HG02885 (cell line): ENCODE results near the gene SEPSECS.

Experiments
- ATAC-seq: cut with Tn5 transposase; IDR thresholded peaks from one replicate; pipeline ENCODE4 v1.9.1; 2021; ENCODE audit warnings: mild to moderate bottlenecking; ENCODE audit not compliant: unreplicated experiment, poor library complexity

Gene SEPSECS

DNA sequence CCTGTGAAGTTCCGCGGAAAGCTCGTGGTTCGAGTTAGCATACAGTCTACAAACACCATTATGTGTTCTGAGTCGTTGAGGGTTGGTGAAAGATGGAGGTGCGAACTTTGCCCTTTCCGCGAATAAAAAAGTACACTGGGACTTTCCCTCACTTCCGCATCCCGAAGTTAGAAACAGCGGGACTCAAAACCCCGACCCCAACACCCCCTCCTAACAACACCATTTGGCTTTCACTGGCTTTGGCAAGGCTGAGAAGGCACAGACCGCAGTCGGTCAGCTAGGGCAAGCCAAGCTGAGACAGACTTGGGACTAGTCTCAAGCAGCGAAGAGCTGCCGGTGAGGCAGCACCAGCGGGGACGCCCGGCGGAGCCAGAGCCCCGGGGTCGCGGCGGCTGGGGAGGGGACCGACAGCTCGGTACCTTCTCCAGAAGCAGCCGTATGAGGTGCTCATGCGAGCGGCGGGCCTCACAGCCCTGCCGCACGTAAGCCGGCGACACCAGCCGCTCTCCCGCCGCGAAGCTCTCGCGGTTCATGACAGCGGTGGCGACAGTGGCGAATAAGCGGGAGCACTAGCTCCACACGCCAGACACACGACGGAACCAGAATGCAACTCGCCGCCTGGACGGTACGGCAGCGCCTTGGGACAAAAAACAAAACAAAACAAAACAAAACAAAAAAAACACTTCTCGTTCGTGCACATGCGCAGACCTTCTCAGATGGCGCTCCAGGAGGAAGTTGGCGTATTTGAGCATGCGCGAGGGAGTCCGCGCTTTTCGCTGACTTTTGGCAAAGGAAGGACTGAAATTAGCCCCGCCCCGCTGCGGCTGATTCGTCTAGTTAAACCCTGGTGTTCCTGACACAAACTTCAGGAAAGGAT lies at the start of gene SEPSECS:
SEPSECS (minus strand) TSS at position 613 of the 877 bp plus-strand sequence; CDS start at position 533, 80 bp downstream.
- ATAC-seq = peak; percentile 87

DNA sequence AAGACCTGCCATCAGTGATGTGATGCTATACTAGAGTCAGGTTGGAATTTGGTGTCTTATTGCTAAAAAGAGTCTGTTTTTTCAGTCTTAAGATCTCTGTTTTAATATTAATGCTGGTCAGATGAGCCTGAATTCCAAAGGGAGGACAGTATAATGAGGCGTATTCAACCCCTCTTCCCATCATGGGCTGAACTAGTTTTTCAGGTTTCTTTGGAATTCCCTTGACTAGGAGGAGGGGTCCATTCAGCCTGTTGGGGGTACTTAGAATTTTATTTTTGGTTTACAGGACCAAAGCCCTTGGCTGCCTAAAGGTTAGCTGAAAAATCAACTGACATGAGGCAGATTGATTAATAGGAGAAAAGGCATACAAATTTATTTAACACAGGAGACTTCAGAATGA lies 49.5 kb upstream of the SEPSECS start:
- no peak for ATAC-seq

DNA sequence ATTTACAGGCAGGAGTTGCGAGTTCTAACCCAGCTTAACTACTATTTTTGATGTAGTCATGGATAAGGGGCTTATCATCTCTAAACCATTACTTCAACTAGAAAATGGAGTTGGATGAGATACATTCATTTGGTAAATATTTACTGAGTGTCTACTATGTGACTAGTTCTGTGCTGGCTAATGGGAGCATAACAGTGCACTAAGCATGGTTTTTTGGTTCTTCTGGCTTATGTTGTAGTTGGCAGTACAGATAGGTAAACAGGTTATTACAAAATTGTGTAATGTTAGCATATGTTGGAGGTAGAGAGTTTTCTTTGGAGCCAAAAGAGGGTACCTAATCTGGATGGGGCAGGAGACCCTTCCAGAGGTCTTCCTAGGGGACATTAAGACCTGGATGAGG lies 47.7 kb upstream of the SEPSECS start:
- no peak for ATAC-seq

DNA sequence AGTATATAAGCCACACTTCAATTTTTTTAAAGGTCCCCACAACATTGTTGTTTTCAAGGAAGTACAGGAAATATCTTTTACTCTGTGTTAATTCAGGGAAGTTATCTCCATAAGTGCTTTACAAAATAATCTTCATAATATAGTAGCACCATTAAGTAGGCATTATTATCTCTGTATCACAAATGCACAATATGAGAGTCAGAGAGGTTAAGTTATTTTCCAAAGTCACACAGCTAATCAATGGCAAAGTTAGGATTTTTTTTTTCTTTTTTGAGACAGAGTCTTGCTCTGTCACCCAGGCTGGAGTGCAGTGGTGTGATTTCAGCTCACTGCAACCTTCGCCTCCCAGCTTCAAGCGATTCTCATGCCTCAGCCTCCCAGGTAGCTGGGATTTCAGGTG lies 38.5 kb upstream of the SEPSECS start:
- ATAC-seq = no peak

DNA sequence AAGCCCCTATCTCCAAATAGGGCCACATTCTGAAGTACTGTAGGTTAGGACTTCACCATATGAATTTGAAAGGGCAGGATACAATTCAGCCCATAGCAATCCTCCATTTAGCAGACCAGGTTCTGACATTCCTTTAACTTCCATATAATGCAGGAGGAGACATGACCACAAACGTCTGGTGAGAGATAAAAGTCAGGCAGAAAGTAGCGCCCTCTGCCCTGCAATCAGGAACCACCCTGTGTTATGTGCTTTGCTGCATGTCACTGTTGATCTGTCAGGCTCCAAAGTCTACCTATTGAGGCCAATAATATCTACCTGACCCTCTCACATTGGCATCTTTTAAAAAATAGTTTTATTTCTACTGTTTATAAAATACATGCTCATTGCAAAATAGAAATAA lies 30.2 kb upstream of the SEPSECS start:
- no peak for ATAC-seq

DNA sequence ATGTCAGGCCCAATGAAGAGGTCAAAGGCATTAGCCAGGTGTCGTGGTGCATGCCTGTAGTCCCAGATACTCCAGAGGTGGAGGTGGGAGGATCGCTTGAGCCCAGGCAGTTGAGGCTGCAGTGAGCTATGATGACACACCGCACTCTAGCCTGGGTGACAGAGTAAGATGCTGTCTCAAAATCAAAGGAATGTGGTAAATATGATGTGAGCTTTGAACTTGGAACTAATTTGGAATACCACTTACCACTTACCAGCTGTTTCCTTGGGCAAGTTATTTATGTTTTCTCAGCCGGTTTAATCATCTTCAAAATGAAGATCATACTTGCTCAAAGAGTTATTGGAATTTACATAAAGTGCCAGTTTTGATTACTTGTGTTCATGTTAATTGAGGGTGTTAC lies 23.8 kb upstream of the SEPSECS start:
- no peak for ATAC-seq

DNA sequence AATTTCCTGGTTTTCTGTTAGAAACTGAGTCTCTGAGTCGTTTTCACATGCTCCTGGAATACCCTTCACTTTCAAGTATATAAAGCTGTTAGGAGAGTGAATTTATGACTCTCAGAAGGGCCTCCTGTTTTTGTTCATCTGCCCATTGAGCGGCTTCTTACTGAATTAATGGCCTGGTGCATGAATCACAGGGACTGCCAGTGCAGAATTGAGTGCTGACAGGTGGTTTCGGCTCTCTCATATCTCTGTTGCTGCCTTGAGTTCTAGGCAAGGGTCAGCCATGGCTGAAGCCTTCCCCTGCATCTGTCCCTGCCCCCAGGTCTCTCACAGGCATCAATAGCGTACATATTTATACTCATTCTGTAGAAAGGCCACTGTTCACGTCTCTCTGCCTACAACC lies 22.7 kb upstream of the SEPSECS start:
- ATAC-seq = no peak

DNA sequence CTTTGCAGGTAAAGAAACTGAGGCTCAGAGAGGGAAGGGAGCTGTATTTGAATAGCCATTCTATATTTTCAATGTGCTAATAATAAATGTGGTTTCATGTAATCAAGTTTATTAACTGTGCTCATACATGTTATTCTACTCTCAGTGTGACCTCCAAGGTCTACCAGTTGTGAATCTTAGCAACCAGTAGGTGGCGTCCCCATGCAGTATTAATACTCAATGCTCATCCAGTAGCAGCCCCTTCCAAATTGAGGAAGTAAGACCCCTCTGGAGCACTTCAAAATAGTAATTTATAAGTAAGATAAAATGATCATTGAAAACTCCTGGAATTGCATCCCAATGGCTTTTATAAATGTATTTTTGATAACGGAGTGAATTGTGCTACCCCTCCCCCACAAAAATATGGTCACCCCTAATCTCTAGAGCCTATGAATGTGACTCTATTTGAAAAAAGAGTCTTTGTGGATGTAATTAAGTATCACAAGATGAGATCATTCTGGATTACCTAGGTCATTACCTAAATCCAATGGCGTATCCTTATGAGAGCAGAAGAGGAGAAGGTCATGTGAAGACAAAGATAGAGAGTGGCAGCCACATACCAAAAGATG lies 20.4 kb upstream of the SEPSECS start:
- peak; percentile 93 for ATAC-seq

DNA sequence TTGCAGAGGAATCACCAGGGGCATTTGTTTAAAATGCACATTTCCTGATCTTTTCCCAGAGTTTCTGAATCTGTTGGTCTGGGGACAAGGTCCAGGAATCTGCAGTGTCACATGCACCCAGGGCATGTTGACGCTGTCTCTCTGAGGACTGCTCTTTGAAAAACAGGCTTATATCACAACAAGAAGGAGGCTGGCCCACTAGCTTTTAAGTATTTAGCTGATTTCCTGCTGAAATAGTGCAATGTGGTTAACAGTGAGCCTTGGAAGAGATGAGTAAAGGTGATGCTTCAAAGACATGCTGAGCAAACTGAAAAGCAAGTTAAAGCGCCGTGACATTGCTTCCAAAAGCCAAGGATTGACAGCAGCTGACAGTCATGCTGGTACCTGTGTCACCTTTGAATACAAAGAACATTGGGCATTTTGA lies 18.6 kb upstream of the SEPSECS start:
- ATAC-seq = no peak

DNA sequence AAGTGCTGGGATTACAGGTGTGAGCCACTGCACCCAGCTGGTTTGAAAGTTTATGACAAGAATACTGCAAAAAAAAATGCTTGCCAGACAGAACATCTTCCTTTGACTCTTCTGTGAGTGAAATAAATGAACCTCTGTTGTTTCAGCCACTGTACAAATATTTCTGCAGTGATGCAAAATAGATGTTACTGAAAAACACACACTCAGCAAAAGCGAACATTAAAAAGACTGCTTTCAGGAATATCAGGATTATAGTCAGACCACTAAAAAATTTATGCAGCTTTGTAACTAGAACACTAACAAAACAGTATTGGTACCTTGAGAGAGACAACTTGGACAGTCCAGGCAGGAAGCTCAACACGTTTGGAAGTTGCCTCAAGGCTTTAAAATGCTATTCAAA lies 16.9 kb upstream of the SEPSECS start:
- ATAC-seq = no peak

DNA sequence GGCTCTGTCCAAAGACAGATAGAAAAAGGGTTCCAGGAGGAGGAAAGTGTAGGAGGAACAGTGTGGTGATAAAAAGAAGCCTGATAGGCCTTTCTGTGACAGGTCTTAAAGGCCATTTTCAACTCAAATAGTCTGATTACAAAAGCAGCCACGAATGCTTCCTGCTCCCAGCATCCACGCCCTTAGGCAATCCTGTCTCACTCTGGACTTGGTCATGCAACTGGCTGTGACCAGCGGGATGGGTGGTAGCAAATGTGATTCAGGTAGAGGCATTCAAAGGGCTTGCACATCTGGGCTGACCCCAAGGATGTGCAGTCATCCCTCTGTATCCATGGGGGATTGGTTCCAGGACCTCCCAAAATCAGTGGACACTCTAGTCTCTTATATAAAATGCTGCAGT lies 14.4 kb upstream of the SEPSECS start:
- no peak for ATAC-seq

DNA sequence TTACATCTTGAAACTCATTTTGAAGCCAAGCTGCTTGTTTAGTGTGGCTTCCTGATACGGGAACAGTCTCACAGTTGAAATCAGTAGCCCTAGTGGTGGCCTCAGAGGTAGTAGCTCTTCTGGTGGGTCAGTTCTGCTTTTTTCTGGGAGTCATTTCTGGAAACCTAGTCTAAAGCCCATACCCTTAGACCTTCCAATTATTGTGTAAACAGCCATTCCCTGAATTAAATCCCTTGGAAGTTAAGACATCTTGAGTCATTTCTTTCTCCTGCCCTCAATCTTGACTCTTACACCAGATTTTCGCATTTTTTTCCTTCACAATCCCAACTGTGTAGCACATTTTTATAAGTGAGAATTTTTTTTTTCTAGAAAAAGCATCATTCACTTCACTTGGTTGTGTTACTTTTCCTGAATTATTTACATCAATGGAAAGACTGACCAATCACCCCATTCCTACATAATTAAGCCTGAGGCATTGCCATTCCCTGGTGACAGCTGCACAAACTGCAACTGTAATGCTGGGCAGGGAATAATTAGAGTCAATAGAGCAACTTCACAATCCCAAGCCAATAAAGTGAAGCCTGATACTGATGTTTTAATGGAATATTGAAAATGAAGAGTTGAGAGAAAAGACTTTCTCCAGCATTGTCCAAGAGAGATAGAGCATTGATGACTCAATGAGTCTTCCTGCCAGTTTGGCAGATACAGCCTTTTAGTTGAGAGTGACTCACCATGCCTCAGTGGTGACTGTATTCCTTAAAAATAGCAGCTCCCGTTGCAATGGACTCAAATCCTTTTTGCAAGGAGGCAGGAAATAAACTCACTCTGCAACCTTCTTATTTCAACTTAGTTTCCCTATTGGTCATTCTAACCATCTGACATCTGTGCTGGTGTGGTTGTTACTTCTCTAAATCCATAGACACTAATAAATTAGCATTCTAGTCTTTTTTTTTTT lies 13.0 kb upstream of the SEPSECS start:
- ATAC-seq = peak; percentile 92

DNA sequence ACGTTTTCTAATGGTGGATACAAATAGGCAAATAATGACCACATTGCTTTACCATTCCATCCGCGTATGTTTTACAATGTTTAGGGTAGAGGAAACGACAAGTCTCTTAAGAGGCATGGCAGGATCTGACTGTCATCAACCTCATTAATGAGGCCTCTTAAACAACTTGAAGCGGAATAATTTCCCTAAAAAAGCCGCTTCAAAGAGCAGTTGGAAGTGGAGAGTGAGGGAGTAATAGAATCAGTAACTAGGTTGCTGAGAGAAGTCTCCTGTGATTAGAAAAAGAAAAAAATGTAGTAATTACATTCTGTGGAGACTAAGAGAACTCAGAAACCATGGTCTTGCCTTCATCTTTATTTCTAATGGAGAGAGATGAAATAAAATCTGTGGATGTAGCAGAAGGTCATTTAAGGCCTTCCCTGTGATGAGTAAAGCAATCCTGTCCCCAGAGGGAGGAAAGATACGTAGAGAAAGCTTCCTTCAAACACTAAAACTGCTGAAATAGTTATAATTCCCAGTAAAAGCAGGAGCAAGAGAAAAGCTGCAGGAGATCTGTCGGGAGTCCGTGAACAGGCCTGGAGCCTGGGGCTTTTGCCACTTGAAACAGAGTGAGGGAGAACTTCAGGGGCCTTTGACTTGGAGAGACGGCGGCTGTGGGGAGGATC lies 11.1 kb upstream of the SEPSECS start:
- ATAC-seq = no peak

DNA sequence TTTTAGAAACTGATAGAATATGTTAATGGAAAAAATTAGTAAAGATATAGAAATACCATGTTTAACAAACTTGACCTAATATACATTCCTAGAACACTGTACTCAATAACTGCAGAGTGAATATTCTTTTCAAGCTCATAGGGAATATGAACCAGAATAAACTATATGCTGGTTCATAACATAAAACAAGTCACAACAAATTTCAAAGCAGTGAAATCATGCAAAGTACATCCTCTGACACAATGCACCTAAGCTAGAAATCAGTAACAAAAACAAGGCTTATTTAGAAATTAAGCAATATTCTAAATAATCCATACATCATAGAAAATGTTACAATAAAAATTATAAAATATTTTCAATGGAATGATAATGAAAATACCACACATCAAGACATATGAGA lies 9.2 kb upstream of the SEPSECS start:
- ATAC-seq = no peak

DNA sequence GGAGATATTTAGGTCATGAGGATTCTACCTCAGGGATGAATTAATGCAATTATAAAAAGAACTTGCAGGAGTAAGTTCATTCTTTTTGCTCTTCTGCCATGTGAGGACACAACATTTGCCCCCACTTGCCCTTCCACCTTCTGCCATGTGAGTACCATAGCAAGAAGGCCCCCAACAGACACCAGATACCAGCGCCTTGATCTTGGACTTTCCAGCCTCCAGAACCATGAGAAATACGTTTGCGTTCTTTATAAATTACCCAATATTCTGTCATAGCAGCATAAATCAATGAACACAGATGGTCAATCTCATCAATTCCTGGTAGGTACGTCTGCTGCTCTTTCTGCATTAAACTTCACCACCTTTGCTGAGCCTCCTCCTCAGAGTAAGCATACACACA lies 5.7 kb upstream of the SEPSECS start:
- ATAC-seq = no peak

DNA sequence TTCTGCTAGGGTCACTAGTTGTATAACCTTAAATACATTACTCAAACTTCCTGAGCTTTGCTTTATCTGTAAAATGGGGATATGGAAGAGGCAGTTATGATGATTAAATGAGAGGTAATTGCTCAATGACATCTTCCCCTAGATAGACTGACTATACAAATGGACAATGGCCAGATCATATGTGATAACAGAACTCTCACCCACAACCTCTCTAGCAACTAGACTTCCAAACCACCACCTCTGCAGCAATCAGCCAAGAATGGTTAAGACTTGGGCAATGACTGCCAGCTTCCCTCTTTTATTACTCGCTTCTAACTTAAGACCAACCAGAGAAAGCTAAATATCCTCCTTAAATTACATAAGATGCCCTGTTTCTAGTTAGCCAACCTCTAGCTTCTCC lies 2.9 kb upstream of the SEPSECS start:
- ATAC-seq = no peak

DNA sequence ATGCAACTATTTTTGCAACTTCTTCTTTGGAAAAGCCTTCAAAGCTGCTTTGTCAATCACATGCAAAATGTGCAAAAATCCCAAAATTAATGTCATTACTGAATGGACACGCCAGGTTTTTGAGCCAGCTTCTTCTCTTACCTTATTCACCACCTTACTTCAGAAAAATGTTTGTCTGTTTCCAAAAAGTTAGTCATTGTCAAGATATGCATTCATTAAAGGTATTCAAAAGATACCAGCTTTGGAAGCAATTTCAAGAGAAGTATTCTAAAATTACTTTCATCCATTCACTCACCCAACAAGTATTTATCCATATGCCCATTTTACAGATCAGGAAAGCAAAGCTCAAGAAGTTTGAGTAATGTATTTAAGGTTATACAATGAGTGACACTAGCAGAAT lies 2.3 kb upstream of the SEPSECS start:
- no peak for ATAC-seq

DNA sequence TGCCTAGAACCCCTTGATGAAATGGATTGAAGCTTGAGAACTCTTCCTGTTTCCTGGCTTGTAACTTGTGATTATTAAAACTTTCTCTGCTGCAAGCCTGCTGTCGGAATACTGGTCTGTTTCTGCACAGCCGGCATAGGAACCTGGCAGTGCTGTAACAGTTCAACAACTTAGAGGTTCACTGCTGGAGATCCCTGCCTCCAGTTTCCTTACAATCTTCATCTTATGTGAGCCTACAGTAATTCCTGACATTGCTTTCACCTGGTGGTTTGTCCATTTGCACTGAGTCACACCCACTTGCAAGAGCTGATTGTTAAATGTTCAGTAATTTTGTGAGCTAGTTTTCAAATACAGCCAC lies 1.3 kb upstream of the SEPSECS start:
- ATAC-seq = no peak

DNA sequence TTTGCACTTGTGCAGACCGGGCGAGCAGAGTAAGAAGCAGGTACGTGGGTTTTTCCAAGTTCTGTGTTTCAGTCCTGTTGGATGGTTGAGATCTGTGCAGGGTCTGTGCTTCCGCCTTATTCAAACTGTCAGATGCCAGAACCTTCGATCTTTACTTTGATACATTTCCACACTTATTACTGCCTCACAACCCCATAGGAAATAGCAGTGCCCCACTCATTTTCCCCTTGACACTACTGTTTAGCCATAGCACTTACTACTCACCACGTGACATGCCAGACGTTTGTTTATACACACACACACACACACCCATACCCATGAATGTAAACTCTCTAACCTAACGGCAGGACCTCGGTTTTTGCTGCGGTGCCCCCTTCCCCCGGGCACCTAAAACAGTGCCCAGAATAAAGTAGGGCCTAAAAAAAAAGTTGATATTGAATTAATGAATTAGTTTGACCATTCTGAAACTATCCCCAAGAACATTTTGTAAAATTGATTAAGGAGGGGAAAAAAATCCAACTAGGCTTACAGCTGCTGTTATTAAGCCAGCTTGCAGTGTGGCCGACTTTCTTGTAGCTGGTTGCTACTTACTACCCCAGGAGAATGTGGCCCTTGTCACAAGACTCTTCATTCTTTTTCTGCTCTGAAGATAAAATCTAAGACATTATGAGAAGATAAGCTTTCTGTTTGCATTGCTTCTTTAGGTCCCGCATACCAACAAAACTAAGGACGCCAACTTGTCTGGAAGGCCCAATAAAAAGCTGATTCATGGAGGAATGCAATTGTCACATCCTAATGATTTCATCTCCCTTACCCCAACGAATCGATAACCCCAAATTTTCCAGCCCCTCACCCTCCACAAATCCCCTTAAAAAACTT lies 704 bp upstream of the SEPSECS start:
- peak; percentile 33 for ATAC-seq
